Activated CD4-positive, alpha-beta T cell treated with anti-CD3 and anti-CD28 coated beads, Interleukin-2, amount 50 U/mL, for 1 hour (primary cell): ENCODE data around the gene GUCY1A1.

ENCODE experiments used
- DNase-seq: peaks from one replicate; pipeline ENCODE4 v3.0.0-alpha.2; 2020

GUCY1A1 gene

DNA sequence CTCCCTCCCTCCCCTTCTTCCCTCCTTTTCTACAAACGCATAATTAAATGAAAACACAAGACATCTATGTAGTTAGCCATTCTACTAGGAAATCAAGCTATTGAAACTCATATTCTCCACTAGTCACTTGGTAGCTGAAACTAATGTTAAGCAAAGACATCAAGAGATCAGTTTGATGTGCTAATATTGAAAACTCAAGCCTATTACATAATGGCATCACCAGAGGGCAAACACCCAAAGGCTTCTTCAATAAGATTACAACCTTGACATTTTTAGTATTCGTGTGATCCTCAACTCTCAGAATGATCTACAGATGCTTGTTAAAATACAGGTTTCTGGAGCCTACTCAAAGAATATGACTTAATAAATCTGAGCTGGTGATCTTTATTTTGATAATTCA is 6.2 kb upstream of the GUCY1A1 start:
- DNase-seq: no peak

DNA sequence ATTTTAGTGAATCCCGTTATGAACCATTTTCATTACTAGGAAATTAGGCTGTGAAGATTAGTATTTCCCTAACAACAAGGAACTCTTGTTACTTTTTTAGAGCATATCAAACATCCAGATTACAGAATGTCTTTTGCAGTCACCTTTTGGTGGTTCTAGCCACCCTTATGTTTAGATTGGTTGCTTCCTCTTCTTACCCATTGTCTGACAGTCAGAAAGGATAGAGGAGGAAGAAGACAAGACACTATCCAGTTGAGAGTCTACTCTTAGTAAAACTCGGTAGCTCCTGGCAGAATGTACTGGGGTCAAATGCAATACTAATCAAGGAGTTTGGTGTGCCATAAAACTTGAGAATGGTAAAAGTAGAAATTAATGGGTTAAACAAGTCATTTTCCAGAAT is 1.6 kb upstream of the GUCY1A1 start:
- DNase-seq: no peak

DNA sequence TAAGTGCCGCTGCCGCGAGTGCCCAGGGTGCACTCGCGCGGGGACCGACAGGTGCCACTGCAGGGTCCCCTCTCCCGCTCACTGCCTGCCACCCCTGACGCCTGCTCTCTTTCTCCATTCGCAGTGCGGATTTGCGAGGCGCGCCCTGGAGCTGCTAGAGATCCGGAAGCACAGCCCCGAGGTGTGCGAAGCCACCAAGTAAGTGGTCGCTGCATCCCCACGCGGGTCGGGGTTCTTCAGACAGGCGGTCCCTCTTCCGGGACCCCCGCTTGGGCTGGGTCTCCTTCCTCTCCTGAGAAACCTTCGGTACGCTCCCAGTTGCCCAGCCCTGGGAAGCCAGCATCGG is 547 bp downstream of the GUCY1A1 start:
- no peak for DNase-seq

DNA sequence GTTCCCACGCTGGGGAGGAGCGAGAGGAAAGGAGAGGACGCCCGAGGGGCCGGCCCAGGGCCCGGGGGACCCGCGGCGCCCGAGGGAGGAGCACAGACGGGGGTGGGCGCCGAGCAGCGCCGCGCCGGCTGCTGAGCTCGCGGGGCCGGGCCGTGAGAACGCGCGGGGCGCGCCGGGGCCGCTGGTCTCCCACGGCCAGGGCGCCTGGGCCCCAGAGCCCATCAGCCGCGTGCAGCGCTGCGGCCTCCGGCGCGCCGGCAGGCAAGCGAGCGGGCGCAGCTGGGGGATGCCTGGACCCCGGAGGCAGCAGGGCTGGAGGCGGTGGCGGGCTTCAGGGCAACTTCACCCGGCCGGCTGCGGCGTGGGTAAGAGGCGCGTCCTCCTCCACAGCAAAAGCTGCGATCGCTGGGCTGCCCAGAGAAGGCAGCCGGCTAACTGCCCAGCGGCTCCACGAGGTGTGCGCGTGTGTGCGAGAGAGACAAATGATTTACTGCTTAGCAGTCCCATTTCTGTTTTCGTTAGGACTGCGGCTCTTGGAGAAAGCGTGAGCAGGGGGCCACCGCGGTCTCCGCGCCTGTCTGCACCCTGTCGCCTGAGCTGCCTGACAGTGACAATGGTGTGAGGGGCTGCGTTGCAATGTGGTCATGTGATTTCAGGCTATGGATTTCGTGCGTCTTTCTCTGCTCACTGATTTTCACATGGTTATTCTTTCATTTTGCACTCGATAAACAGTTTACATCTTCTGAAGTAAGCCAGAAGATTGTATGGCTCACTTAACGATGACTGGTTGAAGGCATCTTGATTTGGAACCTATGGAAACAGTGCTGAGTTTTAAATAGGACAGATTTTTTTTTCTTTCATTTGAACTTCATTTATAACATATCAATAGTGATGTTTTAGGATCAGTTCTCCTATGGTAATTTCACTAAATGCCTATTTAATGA is 1.2 kb downstream of the GUCY1A1 start:
- DNase-seq: no peak

DNA sequence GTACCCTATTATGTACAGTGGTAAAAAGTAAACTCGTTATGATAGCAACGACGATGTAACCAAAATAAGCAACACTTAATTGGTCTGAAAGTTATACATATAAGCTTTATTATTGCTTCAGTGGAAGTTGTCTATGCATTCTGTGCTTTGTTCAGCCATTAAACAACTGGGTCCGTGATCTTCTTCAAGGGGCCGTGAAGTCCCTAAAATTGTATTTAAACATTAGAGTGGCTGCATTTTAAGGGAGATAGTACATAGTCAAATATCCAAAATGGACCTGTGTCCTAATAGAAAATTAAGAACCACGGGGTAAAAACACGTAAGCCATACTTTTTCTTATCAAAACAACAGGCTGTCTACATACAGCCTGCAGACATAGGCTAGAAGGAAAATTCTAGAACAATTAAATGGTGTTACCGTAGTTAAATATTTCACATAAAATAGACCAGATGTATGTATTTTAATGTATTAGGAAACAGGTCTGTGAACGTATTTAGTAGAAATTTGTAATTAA is 2.1 kb downstream of the GUCY1A1 start:
- DNase-seq: no peak

DNA sequence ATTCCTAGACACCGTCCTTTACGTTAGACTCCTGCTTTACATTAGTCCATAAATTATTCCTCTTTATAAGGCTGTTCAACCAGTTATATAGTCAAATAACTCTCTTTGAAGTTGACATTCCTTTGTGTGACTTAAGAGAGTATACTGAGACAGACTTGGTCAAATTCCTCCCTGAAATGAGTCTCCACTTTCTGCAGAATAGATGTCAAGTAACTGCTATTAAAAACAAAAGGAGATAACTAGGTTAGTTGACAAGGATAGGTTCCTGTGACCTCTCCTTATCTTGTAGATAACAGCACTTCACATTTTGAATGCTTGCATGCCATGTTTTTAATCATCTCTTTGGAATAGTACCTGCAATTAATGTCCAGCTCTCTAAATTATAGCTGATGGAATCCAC is 5.7 kb downstream of the GUCY1A1 start:
- DNase-seq: no peak

DNA sequence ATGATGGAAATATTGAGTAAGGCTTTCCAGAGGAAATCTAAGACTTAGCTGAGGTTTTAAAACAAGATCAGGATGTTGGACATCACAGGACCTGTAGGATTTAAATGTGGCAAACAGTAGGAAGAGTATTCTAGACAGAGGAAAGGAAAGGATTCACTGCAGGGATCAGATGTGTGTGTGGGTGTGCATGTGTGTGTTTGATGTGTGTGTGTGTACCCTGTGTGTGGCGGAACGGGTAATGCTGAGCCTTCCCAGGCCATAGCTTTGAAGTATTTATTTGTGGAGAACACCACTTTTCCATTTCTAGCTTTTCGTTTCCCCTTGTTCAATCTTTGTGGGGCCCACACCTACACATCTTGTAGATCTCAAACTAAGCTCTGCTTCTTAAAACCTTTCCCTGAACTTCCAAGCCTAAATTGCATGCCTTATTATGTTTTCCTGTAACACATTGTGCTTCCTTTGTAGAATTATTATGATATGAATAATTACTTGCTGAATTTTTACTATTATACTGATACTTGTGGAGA is 6.9 kb downstream of the GUCY1A1 start:
- no peak for DNase-seq

DNA sequence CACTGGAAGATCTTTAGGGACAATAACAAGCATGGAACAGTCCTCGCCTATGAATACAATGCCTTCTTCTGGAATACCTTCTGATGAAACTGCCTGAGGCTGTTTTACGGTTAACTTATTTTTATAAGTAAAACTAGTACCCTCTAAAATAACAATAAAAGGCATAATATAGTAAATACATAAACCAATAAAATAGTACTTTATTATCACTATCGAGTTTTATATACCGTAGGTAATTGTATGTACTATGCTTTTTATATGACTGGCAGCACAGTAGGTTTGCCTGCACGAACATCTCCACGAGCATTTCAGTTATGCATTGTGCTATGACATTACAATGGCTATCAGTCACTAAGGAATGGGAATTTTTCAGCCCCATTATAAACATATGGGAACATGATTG is 8.0 kb downstream of the GUCY1A1 start:
- DNase-seq: no peak

DNA sequence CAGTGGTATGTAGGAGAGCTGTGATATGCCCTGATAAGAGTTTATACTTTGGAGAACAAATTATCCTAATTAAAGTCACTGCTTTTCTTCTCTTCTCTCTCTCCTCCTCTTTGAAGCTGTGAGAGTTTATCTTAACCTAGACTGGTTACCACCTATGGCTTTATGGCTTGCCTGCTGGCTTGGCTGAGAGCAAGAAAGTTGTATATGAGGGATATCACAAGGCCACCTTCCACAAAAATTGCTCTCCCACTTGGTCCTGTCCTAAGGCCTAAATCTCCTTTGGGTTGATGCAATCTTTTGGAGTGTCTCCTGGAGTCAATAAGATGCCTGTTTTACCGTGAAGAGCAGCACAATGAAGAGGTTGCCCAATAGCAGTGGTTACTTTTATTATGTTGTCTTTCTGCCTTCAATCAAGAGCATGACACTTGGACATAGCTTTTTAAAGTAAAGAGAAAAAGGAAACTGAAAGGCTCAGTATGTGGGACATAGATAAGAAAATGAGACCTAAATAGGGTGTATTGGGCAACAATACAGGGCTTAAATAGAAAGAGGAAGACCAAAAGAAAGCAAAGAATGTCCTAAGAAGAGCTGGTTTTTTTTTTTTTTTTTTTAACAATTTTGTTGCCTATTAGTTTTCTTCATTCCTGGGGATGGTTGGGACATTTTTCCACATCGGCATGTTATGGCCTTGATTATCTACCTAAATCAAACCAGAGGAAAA is 9.2 kb downstream of the GUCY1A1 start:
- DNase-seq: no peak

DNA sequence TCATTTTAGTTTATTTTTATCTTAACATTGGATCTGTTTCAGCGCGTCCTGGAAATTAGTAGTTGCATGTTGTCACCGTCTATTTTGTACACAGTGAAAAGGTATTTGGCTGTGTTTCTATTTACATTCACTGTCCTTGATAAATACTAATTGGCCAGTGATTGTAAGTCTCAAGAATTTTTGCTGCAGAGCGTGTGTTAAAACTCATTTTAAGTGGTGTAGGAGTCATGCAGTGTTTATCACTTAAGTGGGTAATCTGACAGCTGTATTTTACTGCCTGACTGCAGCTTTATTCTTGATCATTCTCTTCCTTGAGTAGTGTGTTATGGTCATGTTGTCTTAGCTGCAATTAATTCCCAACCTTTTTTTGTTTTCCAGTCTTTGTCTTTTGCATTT is 9.8 kb downstream of the GUCY1A1 start:
- no peak for DNase-seq

DNA sequence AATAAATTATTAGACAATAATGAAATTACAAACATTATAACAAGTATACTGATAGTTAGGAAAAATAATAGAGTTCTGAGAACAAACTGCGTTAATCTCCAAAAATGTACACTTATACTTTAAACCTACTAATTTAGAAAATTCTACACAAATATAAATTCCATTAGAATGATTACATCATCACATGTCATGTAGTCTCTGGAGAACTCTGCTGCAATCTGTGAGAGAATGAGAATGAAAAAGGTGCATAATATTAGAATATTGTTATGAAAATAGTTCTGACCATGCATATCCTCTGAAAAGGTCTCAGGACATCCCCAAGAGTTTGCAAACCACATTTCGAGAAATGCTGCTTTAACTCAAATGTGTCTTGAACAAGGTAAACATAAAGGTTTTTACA is 11.4 kb downstream of the GUCY1A1 start:
- DNase-seq: no peak

DNA sequence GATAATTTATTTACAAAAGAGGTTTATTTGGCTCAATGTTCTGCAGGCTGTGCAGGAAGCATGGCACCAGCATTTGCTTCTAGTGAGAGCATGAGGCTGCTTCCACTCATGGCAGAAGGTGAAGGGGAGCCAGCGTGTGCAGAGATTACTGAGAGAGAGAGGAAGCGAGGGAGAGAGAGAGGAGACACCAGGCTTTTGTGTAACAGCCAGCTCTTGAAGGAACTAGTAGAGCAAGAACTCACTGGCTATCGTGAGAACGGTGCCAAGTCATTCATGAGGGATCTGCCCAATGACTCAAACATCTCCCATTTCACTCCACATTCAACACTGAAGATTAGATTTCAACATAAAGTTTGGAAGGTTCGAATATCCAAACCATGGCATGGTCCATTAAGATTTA is 12.7 kb downstream of the GUCY1A1 start:
- DNase-seq: no peak

DNA sequence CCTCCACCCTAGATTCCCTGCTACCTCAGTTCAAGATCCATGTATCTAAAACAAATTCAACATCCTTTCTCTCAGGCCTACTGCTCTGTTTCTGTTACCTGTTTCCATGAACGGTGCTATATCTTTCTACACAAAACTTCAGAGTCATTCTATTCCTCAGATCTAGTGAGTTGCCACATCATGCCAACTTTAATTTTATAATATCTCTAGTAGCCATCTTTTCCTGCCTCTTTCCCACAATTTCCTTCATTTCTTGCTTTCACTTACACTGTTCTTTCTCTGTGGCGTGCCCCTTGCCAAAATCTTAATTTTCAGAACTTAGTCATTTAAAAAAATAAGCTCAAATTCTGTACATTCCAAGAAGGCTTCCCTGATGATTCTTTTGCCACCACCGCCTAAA is 15.2 kb downstream of the GUCY1A1 start:
- no peak for DNase-seq

DNA sequence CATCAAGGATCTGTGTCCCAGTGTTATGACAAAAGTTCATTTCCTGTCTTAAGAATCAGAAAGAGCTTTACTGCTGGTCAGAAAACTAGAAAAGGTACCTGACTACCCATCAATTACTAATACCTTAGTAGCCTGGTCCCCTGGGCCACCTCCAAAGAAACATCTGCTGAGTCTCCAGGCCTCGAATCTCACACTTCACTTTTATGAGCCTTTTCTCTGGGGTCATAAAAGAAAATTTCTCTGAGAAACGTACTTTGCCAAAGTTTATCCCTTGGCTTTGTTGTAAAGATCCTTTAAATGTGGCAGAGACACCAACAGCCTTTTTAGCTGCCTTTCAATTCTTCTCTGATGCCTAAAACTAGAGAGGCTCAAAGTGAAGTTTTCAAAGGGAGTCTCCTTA is 17.8 kb downstream of the GUCY1A1 start:
- no peak for DNase-seq

DNA sequence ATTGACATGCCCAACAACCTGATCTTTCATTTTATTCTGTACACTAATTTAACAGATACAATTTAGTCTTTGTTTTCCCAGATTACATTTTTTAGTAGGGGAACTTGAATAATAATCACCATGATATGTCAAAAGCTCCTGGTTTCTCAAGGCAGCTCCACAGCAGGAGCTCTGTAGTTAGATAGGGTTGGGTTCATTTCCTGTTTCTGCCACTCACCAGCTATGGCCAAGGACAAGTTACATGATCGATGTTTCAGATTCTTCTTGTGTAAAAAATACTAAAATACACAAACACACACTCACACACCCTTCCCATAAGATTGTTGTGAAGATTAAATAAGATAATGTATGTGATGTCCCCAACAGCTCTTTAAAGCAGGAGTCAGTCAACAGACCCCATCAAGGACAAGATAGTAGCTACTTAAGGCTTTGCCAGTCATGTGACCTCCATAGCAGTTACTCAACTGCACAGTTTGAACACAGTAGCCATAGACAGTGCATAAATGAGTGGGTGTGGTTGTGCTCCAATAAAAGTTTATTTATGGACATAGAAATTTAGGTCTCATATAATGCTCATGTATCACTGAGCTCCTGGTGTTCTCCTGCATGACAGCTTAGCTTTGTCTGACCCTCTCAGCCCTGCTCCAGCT is 18.4 kb downstream of the GUCY1A1 start:
- DNase-seq: no peak

DNA sequence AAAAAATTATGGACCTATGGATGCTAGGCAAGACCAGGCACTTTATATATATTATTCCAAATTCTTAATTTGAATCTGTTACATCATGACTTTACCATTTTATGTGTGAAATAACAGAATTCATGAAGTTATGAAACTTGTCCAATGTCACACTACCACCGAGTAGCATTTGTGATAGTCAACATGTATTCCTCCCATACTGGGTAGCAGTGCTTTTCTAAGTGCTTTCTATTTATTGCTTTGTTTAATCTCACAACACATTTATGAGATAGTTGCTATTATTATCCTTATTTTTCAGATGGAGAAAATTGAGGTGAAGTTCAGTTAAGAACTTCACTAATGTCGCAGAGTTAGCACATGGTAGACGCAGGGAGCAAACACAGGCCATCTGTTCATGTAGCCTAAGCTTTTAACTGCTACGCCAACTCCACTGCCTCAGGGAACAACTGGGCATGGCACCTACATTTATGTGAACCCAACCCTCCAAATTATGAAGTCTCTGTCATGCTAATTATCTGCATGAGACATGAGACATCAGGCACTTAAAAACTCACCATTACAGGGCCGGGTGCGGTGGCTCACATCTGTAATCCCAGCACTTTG is 20.8 kb downstream of the GUCY1A1 start:
- DNase-seq: no peak

DNA sequence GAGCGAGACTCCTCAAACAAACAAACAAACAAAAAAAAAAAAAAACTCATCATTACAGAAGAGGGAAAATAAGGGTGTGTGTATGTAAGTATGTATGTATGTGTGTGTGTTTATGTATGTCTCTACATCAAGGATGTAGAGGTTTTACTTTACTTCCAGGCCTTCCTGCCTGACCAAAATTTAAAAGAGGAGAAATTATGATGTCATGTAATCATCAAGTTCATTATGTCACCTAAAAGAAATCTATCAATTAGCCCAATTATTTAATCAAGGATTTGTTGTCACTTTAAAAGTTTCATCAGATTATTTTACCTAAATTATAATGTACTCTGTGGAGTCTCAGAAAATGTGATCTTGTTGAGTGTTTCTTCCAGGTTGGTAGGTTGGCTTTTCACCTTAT is 21.6 kb downstream of the GUCY1A1 start:
- no peak for DNase-seq

DNA sequence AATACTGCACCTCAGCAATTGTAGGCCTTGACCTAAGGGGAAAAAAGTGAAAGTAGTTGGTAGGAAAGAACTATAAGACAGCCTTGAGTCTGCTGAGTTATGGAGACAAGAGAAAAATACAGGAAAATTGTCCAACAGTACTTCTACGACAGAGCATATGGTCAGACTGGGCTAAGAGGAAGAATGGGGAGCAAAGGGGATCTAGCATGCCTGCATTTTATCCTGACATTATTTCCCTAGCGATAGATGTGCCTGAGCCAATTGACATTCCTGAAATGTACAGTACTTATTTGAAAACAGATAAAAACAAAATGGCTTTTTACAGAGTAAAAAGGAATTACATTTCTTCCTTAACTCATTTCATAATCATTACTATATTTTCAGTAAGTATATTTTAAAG is 22.2 kb downstream of the GUCY1A1 start:
- no peak for DNase-seq

DNA sequence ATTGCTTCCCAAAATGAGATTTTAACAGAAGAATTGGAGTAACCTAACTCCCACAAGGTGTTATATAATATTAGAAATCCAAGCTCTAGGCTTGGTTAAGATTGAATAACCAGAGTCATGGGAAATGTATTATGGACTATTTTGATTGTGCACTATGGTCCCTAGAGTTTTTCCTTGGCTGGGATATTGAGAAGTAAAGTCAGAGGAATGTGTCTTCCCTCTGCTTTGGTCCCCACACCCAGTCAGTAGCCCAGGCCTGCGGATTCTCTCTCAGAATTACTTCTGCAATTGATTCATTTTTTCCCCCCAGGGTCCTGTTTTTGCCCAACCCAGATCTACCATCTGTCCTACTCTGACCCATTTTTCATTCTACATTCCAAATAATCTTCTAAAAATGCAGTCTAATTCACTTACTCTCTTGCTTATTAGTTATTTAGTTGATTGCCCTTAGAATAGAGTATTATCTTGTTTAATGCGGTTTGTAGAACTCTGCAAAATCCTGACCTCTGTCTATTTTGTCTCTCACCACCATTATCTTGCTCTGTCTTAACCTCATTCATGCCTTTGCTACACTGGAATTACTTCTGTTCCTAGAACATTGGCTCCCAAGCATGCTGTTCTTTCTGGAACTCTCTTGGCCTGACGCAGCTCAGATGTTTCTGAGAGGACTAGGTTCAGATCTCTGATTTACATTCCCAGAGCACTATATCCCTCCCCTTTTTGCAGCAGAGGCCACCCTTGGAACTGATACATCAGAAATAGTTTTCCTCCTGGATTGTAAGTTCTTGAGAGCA is 23.6 kb downstream of the GUCY1A1 start:
- DNase-seq: no peak

DNA sequence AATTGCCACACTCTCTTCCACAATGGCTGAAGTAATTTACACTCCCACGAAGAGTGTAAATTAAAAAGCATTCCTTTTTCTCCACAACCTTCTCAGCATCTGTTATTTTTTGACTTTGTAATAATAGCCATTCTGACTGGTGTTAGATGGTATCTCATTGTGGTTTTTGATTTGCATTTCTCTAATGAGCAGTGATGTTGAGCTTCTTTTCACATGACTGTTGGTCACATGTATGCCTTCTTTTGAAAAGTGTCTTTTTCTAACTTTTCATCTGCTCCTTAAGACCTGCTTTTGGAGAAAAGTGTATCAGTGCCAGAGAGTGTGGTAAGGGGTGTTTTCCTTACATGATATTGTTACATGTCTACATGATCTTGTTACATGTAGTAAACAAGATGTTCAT is 25.7 kb downstream of the GUCY1A1 start:
- no peak for DNase-seq

DNA sequence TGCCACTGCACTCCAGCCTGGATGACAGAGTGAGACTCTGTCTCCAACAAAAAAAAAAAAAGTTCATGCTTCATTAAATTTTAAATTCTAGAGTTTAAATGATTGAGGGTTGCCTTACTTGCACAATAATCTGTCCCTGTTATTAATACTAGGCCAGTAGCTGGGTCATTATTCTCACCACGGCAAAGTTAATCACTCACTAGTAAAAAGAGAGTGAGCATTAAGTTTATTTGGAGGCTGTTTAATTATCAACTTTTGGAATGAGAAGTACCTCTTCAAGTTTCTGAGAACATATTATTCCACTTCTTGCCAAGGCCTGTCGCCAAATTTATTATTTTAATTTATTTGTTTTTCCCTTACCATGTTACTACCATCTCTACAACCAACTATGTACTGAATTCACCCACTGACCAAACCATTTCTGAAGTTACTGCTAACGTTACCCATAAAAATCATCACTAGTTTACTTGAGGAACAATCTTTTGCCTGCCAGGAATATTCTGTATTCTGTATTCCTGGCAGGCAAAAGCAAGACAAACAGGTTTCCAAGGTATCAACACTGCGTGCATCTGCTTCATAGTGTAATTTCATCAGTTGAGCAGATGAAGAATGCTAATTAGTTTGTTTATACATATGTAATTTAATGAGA is 26.5 kb downstream of the GUCY1A1 start:
- no peak for DNase-seq
